HL-60 (cell line): ENCODE results near the gene ADPRS.

Experiments
- DNase-seq, 2 experiments: peaks; one replicate each; pipeline ENCODE4 v3.0.0-alpha.2; 2010 to 2020; ENCODE audit warnings: low read depth in 1 of 2, low spot score in 1 of 2
- H3K27ac ChIP-seq: fragments of 250-450 bp; sonication (Bioruptor Pico); replicated peaks from 2 replicates; pipeline ENCODE4 v1.5.1; 2020; ENCODE audit warnings: mild to moderate bottlenecking, moderate library complexity
- H3K27me3 ChIP-seq: fragments of 250-450 bp; sonication (Bioruptor Pico); 2 replicates; pipeline ENCODE4 v1.5.1; 2021; ENCODE audit warnings: mild to moderate bottlenecking, moderate library complexity; ENCODE audit not compliant: insufficient read depth, poor library complexity, severe bottlenecking
- H3K4me3 ChIP-seq: replicated peaks from 2 replicates; pipeline ENCODE4 v1.5.1; 2011; ENCODE audit warnings: mild to moderate bottlenecking, control low read depth, low read length; ENCODE audit not compliant: insufficient read depth
- CTCF ChIP-seq: IDR thresholded peaks from one replicate; pipeline ENCODE4 v1.5.1; 2011; ENCODE audit warnings: low read length, control low read depth, inconsistent platforms; ENCODE audit not compliant: insufficient read depth
- GABPA ChIP-seq: IDR thresholded peaks from 2 replicates; pipeline ENCODE4 v1.6.1; 2012; ENCODE audit warnings: low read depth
- POLR2AphosphoS5 ChIP-seq: IDR thresholded peaks from 2 replicates; pipeline ENCODE4 v1.6.1; 2012; ENCODE audit warnings: low read depth
- SPI1 ChIP-seq: IDR thresholded peaks from 2 replicates; pipeline ENCODE4 v1.6.1; 2012; ENCODE audit warnings: low read depth, mild to moderate bottlenecking, borderline replicate concordance
- TF ChIP-seq, protein P1 (sequence below): IDR thresholded peaks from 2 replicates; pipeline ENCODE4 v1.6.1; 2012; ENCODE audit warnings: low read depth; ENCODE audit not compliant: insufficient replicate concordance

The ADPRS gene

GRCh38 chr1:36099681-36100341, 11.1 kb downstream of the ADPRS start:
- DNase-seq = peak; percentile 50 to 78
- peak; percentile 90 for TF ChIP-seq CTCF
- TF ChIP-seq GABPA = no peak
- Histone ChIP-seq H3K27ac (no peak overlapping the region), H3K27me3 (no peaks in the 10 kb centered on the region), H3K4me3 (0 out of 2 replicates have a peak overlapping the region, but pooled peaks have one; percentile 6)

DNA sequence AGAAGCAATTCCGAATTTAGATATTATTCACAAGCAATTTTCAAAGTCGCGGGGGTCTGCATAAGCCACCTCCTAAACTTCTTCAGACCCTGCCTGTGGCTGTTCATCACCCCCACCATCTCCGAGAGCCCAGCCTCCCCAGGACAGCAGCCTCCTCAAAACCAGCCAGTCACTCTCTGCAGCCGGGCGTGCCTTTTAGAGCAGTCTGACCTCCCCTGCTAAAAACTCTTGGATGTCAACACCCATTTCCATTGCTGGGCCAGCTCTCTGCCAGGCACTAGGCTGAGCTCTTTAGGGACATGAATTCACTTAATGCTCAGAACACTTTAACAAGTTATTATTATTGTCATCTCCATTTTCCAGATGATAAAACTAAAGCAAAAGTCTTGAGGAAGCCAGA, 11.7 kb downstream of the ADPRS start:
- Histone ChIP-seq H3K27ac (no peak overlapping the region), H3K27me3 (no peaks in the 10 kb centered on the region), H3K4me3 (no peak overlapping the region)
- TF ChIP-seq POLR2AphosphoS5 (no peak), CTCF (no peak), GABPA (no peak), SPI1 (no peak)
- TF ChIP-seq, protein P1, sequence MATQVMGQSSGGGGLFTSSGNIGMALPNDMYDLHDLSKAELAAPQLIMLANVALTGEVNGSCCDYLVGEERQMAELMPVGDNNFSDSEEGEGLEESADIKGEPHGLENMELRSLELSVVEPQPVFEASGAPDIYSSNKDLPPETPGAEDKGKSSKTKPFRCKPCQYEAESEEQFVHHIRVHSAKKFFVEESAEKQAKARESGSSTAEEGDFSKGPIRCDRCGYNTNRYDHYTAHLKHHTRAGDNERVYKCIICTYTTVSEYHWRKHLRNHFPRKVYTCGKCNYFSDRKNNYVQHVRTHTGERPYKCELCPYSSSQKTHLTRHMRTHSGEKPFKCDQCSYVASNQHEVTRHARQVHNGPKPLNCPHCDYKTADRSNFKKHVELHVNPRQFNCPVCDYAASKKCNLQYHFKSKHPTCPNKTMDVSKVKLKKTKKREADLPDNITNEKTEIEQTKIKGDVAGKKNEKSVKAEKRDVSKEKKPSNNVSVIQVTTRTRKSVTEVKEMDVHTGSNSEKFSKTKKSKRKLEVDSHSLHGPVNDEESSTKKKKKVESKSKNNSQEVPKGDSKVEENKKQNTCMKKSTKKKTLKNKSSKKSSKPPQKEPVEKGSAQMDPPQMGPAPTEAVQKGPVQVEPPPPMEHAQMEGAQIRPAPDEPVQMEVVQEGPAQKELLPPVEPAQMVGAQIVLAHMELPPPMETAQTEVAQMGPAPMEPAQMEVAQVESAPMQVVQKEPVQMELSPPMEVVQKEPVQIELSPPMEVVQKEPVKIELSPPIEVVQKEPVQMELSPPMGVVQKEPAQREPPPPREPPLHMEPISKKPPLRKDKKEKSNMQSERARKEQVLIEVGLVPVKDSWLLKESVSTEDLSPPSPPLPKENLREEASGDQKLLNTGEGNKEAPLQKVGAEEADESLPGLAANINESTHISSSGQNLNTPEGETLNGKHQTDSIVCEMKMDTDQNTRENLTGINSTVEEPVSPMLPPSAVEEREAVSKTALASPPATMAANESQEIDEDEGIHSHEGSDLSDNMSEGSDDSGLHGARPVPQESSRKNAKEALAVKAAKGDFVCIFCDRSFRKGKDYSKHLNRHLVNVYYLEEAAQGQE = no peak
- DNase-seq = no peak

DNA sequence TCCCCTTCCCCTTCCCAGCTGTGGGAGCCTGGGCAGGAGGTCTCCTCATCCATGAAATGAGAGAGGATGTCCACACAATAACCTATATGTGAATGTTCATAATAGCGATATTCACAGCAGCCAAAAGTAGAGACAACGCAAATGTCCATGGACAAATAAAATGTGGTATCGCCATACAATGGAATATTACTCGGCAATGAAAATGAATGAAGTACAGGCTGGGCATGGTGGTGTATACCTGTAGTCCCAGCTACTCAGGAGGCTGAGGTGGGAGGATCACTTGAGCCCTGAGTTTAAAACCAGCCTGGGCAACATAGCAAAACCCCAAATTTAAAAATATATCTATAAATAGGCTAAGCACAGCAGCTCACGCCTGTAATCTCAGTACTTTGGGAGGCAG, 12.9 kb downstream of the ADPRS start:
- TF ChIP-seq CTCF (no peak), GABPA (no peak), SPI1 (no peak), POLR2AphosphoS5 (no peak)
- TF ChIP-seq, protein P1 = no peak
- Histone ChIP-seq H3K27ac (no peak overlapping the region), H3K4me3 (no peak overlapping the region), H3K27me3 (no peaks in the 10 kb centered on the region)
- DNase-seq = no peak

DNA sequence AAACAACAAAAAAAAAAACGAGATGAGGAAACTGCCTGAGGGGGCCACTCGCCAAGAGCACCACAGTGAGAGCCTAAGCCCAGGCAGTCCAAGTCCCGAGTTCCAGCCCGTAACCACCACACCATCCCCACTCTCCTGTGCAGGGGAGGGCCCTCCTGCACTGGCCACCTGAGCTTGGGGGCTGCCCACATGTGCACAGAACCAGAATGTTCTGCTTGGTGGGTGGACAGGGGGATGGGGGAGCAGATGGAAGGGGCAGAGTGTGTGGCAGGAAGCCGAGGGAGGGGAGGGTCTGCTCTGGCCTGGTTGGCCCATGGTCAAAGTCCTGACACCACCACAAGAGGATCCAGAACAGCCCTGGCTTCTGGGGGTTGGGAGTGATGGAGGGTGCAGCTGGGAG, 17.6 kb downstream of the ADPRS start:
- Histone ChIP-seq H3K27ac (no peak overlapping the region), H3K27me3 (no peaks in the 10 kb centered on the region), H3K4me3 (no peak overlapping the region)
- TF ChIP-seq POLR2AphosphoS5 (no peak), SPI1 (no peak), GABPA (no peak), CTCF (no peak)
- TF ChIP-seq, protein P1 = no peak
- DNase-seq = no peak
